ENCODE data around the gene KRT6A.

DNA sequence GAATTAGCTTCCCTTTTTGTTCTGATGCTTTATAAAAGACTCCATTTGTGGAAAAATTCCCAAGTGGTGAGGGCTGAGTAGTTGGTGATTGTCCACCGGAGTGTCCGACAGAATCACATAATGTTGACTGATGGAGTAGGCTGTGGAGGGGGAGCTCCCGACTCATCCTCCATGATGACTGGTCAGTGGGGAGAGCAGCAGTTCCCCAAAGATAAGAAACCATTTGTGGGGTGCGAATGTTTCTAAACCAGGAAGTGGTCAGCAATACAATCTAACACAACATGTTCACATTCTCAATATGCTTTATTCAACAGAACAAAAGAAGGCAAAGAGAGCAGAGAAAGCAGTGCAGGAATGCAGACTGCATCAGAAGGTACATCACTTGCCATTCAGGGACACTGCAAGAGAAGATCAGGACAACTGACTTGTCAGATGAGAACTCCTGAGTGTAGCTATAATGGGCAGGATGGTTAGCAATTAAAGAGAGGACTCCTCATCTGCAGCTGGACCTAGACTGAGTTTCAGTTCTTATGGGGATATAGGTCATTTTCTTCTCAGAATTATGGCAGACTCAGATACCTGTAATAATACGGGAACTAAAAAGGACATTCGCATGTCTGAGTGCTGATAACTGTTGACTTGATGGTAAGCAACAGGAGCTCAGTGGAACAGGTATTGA is 46.6 kb downstream of the KRT6A start:
- no peak for TF ChIP-seq CTCF (IDR thresholded peaks at IDR 0.05)
- TF ChIP-seq POLR2A (IDR thresholded peaks at IDR 0.05), result no peak
- no peak for TF ChIP-seq POLR2AphosphoS5 (IDR thresholded peaks at IDR 0.05)

All from stomach (tissue), 4 donors.